ENCODE data around the gene ARHGAP24. TPM values are rescaled to one million over a fixed set of nuclear protein-coding genes. Genes with fewer than 3 reads are reported as not detected.

The ARHGAP24 gene
- total RNA-seq, 4 donors from 2014 or later, result 41.6 to 71.2 (median 62.0) TPM

DNA sequence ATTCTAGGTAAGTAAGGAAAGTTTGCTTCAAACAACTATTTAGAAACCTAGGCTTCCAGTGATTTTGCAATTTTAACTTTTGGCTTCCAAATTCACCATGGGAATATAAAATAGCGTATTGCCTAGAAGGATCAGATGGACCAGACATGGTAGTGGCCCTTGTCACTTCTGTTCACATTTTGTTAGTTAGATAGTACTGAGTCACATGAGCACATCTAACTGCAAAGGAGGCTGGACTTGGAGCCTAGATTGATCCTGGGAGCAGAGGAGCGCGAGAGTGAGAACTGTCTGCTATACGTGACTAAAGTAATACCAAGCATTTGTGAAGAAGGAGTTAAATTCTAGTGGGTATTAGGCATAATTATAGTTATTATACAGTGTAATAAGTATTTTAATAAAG, 102.4 kb downstream of the ARHGAP24 start:
- Histone ChIP-seq H3K27ac (no peak overlapping the region), H3K4me3 (no peak overlapping the region), H3K4me1 (peaks cover 0 to 4% (median 0%) of the 10 kb centered on the region in 4 donors), H3K36me3 (peaks cover 0 to 3% (median 0%) of the 10 kb centered on the region in 3 donors), H3K9me3 (no peaks in the 10 kb centered on the region), H3K27me3 (no peaks in the 10 kb centered on the region)
- 74 to 88% methylated on average over 4 of the region's 4 CpGs for WGBS, 2 donors
- DNase-seq (ENCODE audit: low spot score in 2 of 2), result no peak
- TF ChIP-seq, protein P1, sequence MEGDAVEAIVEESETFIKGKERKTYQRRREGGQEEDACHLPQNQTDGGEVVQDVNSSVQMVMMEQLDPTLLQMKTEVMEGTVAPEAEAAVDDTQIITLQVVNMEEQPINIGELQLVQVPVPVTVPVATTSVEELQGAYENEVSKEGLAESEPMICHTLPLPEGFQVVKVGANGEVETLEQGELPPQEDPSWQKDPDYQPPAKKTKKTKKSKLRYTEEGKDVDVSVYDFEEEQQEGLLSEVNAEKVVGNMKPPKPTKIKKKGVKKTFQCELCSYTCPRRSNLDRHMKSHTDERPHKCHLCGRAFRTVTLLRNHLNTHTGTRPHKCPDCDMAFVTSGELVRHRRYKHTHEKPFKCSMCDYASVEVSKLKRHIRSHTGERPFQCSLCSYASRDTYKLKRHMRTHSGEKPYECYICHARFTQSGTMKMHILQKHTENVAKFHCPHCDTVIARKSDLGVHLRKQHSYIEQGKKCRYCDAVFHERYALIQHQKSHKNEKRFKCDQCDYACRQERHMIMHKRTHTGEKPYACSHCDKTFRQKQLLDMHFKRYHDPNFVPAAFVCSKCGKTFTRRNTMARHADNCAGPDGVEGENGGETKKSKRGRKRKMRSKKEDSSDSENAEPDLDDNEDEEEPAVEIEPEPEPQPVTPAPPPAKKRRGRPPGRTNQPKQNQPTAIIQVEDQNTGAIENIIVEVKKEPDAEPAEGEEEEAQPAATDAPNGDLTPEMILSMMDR (IDR thresholded peaks at IDR 0.05), result no peak
- no peak for TF ChIP-seq POLR2A (IDR thresholded peaks at IDR 0.05)
- no peak for TF ChIP-seq EP300 (IDR thresholded peaks at IDR 0.05)

DNA sequence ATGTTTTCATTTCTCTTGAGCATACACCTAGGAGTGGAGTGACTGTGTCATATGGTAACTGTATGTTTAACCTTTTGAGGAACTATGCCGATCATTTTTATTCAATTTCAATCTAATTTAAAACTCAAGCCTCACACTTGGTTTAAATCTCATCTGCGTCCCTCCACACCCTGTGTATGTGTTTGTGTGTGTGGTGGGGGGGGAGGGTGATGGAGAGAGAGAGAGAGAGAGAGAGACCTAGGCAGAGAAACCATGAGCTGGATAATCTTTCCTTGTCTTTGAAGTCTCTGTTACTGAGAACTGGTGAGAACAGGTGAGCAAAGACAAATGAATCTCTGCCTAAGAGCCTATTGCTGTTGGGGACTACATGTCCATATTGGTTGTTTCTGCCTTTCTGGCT, 105.0 kb downstream of the ARHGAP24 start:
- WGBS, 2 donors, result 93 to 94% methylated on average over 2 of the region's 2 CpGs
- no peak for DNase-seq (ENCODE audit: low spot score in 2 of 2)
- Histone ChIP-seq H3K27me3 (no peaks in the 10 kb centered on the region), H3K4me3 (no peak overlapping the region), H3K9me3 (no peaks in the 10 kb centered on the region), H3K4me1 (peaks cover 0 to 4% (median 0%) of the 10 kb centered on the region in 4 donors), H3K27ac (no peak overlapping the region), H3K36me3 (no peaks in the 10 kb centered on the region)
- no peak for TF ChIP-seq EP300 (IDR thresholded peaks at IDR 0.05)
- TF ChIP-seq POLR2A (IDR thresholded peaks at IDR 0.05), result no peak
- TF ChIP-seq, protein P1 (IDR thresholded peaks at IDR 0.05), result no peak

DNA sequence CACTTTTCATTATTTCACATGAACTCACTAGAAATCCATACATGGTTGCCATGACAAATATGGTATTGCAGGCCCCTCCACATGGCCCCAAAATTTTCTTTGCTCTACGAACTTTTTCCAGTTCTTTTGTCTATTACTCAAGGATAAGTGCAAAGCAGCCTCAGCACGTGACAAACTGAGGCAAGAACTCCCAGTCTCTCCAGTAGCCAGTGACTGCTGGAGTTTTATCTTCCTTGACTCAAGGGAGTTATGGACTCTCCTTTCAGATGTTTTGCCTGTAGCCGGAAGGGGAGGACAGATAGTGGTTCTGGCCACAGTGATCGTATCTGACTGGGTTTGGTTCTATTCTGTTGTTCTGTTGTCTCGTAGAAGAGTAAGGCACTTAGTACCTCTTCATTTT, 105.5 kb downstream of the ARHGAP24 start:
- Histone ChIP-seq H3K9me3 (no peaks in the 10 kb centered on the region), H3K27ac (no peak overlapping the region), H3K4me3 (no peak overlapping the region), H3K27me3 (no peaks in the 10 kb centered on the region), H3K4me1 (peaks cover 0 to 4% (median 0%) of the 10 kb centered on the region in 4 donors), H3K36me3 (no peaks in the 10 kb centered on the region)
- DNase-seq (ENCODE audit: low spot score in 2 of 2), result no peak
- WGBS, 2 donors, result 95 to 96% methylated on average over 5 of the region's 5 CpGs
- TF ChIP-seq EP300 (IDR thresholded peaks at IDR 0.05) (no peak), POLR2A (IDR thresholded peaks at IDR 0.05) (no peak)
- TF ChIP-seq, protein P1 (IDR thresholded peaks at IDR 0.05), result no peak

DNA sequence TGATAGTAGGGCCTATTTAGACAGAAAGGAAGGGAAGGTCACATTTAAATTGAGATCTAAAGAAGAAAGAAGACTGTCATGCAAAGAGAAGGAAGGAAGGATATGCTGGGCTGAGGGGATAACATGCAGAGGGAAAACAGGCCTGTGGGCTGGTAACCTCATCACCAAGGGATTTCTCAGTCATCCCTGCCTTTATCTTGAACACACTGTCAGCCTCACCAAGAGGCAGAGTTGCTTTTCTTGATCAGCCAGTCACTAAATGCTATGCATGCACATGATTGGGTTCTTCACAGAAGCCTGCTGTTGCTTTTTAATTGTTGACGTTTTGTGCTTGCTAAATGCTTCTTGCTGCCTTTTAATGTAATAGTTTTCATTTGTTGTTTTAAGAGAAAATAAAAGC, 113.0 kb downstream of the ARHGAP24 start:
- DNase-seq (ENCODE audit: low spot score in 2 of 2), result no peak
- no peak for TF ChIP-seq POLR2A (IDR thresholded peaks at IDR 0.05)
- TF ChIP-seq, protein P1 (IDR thresholded peaks at IDR 0.05), result no peak
- TF ChIP-seq EP300 (IDR thresholded peaks at IDR 0.05), result no peak
- 41 to 46% methylated on average over 1 of the region's 1 CpG for WGBS, 2 donors
- Histone ChIP-seq H3K9me3 (no peaks in the 10 kb centered on the region), H3K27ac (no peak overlapping the region), H3K4me3 (no peak overlapping the region), H3K4me1 (no peaks in the 10 kb centered on the region), H3K27me3 (no peaks in the 10 kb centered on the region), H3K36me3 (no peaks in the 10 kb centered on the region)

DNA sequence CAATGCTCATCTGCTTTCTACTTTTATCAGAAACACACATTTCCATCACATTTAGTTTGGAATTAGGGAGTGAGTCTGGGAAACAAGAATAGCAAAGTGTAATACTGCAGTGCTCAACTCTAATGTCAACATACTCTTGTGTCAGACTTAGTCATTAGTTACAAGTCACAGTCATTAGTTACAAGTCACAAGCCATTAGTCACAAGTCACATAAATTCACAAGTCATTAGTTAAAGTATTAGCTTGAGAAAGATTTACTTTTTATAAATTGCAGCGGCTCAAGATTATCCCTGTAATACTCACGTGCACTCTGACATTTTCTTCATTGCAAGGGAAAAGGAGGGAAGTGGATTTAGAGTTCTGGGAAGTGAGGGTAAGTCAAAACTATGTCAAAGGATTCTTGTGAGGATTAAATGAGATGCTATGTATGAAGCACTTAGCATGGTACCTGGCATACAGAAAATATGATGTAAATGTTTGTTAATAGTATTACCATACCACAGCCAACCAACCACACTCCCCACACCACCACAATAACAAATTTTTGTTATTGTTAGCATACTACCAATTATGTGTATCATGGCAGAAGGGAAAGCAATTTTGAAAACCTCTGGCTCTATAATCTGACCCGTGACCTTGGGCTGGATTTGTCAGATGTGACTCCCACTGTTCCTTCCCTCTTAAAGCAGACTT, 116.6 kb downstream of the ARHGAP24 start:
- no peak for DNase-seq (ENCODE audit: low spot score in 2 of 2)
- no peaks in the 10 kb centered on the region for H3K9me3 ChIP-seq
- H3K27ac ChIP-seq, result no peak overlapping the region
- no peak for TF ChIP-seq POLR2A (IDR thresholded peaks at IDR 0.05)
- TF ChIP-seq, protein P1 (IDR thresholded peaks at IDR 0.05), result no peak
- no peak for TF ChIP-seq EP300 (IDR thresholded peaks at IDR 0.05)
- no peaks in the 10 kb centered on the region for H3K27me3 ChIP-seq
- H3K4me1 ChIP-seq, result peaks cover 0 to 7% (median 0%) of the 10 kb centered on the region in 4 donors
- H3K36me3 ChIP-seq, result no peaks in the 10 kb centered on the region
- WGBS, 2 donors, result 87 to 91% methylated on average over 3 of the region's 3 CpGs
- no peak overlapping the region for H3K4me3 ChIP-seq
